GM20000 (cell line): ENCODE data around the gene ABCA7.

Source experiments
- DNase-seq: peaks from one replicate; pipeline ENCODE4 v3.0.0; 2012; ENCODE audit warnings: low spot score
- TF ChIP-seq, protein P1 (sequence below): IDR thresholded peaks from 2 replicates; pipeline ENCODE4 v1.5.1; 2012; ENCODE audit warnings: mild to moderate bottlenecking, control low read depth; ENCODE audit errors: extremely low read depth, missing control alignments

ABCA7 gene

GRCh38 chr19:1047696-1048147 lies 7.8 kb downstream of the ABCA7 start:
- DNase-seq, result no peak
- TF ChIP-seq, protein P1, sequence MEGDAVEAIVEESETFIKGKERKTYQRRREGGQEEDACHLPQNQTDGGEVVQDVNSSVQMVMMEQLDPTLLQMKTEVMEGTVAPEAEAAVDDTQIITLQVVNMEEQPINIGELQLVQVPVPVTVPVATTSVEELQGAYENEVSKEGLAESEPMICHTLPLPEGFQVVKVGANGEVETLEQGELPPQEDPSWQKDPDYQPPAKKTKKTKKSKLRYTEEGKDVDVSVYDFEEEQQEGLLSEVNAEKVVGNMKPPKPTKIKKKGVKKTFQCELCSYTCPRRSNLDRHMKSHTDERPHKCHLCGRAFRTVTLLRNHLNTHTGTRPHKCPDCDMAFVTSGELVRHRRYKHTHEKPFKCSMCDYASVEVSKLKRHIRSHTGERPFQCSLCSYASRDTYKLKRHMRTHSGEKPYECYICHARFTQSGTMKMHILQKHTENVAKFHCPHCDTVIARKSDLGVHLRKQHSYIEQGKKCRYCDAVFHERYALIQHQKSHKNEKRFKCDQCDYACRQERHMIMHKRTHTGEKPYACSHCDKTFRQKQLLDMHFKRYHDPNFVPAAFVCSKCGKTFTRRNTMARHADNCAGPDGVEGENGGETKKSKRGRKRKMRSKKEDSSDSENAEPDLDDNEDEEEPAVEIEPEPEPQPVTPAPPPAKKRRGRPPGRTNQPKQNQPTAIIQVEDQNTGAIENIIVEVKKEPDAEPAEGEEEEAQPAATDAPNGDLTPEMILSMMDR, result no peak

DNA sequence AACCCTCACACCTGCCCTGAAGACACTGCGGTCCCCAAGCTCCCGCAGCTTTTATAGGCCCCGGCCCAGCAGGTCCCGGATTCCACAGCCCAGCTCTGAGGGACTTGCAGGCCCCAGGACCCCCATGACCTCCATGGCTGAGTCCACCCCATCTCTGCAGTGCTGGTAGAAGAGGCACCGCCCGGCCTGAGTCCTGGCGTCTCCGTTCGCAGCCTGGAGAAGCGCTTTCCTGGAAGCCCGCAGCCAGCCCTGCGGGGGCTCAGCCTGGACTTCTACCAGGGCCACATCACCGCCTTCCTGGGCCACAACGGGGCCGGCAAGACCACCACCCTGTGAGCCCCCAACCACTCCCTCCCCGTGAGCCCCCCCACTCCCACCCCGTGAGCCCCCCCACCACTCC lies 9.2 kb downstream of the ABCA7 start:
- TF ChIP-seq, protein P1, result no peak
- DNase-seq, result no peak

DNA sequence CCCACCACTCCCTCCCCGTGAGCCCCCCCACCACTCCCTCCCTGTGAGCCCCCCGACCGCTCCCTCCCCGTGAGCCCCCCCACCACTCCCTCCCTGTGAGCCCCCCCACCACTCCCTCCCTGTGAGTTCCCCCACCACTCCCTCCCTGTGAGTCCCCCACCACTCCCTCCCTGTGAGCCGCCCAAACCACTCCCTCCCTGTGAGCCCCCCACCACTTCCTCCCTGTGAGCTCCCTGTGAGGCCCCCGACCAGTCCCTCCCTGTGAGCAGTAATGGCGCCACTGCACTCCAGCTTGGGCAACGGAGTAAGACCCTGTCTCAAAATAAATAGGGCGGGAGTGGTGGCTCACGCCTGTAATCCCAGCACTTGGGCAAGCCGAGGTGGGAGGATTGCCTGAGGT lies 9.9 kb downstream of the ABCA7 start:
- no peak for DNase-seq
- TF ChIP-seq, protein P1, result no peak

- TF ChIP-seq, protein P1, result no peak
These were observed 11.3 kb downstream of the ABCA7 start for GRCh38 chr19:1050989-1051788.

DNA sequence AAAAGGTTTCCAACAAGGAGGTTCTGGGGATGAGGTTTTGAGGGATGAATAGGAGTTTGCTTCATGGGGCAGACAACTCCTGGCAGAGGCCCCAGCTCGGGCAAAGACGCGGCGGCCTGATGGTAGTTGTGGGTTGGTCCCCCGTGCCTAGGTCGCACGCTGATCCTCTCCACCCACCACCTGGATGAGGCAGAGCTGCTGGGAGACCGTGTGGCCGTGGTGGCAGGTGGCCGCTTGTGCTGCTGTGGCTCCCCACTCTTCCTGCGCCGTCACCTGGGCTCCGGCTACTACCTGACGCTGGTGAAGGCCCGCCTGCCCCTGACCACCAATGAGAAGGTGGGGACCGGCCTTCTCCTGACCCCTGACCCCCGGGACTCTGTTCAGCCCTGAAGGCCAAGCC lies 11.9 kb downstream of the ABCA7 start:
- no peak for DNase-seq
- TF ChIP-seq, protein P1, result no peak

More at GRCh38 chr19:1050989-1051788, 11.3 kb downstream of the ABCA7 start:
- no peak for DNase-seq

DNA sequence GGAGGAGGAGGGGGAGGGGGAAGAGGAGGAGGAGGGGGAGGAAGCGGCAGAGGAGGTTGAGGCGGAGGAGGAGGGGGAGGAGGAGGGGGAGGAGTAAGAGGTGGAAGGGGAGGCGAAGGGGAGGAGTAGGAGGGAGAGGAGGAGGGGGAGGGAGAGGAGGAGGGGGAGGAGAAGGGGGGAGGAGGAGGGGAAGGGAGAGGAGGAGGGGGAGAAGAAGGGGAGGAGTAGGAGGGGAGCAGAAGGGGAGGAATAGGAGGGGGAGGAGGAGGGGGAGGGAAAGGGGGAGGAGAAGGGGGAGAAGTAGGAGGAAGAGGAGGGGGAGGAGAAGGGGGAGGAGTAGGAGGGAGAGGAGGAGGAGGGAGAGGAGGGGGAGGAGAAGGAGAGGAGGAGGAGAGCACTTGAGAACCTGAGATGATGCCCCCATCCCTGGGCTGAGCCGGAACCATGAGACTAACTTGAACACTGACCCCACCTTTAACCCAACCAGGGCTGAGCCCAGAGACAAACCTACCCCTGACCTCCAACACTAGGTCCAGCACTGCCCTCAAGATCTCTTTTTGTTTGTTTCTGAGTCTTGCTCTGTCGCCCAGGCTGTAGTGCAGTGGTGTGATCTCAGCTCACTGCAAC lies 12.6 kb downstream of the ABCA7 start:
- TF ChIP-seq, protein P1, result no peak
- no peak for DNase-seq
